ENCODE data around the gene PRKD1.

DNA sequence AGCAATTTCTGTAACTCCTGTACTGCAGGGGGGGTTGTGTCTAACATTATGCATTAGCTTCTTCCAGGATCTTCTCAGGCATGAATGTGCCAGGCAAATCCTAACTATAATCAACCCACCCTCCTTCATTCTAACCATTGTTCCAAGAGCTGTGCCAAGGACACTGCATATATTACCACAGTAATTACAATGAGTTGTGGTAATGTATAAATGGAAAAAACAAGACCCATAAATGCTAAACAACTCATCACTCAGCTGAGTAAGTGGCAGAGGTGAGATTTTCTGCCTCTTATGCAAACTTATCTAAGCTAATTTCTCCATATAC, 80.6 kb downstream of the PRKD1 start:
- TF ChIP-seq, protein P1, sequence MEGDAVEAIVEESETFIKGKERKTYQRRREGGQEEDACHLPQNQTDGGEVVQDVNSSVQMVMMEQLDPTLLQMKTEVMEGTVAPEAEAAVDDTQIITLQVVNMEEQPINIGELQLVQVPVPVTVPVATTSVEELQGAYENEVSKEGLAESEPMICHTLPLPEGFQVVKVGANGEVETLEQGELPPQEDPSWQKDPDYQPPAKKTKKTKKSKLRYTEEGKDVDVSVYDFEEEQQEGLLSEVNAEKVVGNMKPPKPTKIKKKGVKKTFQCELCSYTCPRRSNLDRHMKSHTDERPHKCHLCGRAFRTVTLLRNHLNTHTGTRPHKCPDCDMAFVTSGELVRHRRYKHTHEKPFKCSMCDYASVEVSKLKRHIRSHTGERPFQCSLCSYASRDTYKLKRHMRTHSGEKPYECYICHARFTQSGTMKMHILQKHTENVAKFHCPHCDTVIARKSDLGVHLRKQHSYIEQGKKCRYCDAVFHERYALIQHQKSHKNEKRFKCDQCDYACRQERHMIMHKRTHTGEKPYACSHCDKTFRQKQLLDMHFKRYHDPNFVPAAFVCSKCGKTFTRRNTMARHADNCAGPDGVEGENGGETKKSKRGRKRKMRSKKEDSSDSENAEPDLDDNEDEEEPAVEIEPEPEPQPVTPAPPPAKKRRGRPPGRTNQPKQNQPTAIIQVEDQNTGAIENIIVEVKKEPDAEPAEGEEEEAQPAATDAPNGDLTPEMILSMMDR (conservative IDR thresholded peaks at IDR 0.05; ENCODE audit: low read length) = no peak
- no peak for TF ChIP-seq EZH2phosphoT487 (IDR thresholded peaks at IDR 0.05; ENCODE audit: borderline replicate concordance)
